Measurements from ENCODE around the gene THSD7A.

GRCh38 chr7:11811709-11812108, 20.3 kb downstream of the THSD7A start:
- TF ChIP-seq CTCF (IDR thresholded peaks at IDR 0.05): no peak
- no peak for TF ChIP-seq POLR2A (IDR thresholded peaks at IDR 0.05)

Data from heart left ventricle (tissue), 13 donors.